Measurements from ENCODE around the gene THSD4. TPM values are rescaled to one million over a fixed set of nuclear protein-coding genes. Genes with fewer than 3 reads are reported as not detected.

Gene THSD4
- total and polyA plus RNA-seq, 9 of the 15 experiments (the other 6 are each of a cell fraction or from before 2014, with no cell fraction given): 0.04 TPM; not detected in 5

- TF ChIP-seq, protein P1, sequence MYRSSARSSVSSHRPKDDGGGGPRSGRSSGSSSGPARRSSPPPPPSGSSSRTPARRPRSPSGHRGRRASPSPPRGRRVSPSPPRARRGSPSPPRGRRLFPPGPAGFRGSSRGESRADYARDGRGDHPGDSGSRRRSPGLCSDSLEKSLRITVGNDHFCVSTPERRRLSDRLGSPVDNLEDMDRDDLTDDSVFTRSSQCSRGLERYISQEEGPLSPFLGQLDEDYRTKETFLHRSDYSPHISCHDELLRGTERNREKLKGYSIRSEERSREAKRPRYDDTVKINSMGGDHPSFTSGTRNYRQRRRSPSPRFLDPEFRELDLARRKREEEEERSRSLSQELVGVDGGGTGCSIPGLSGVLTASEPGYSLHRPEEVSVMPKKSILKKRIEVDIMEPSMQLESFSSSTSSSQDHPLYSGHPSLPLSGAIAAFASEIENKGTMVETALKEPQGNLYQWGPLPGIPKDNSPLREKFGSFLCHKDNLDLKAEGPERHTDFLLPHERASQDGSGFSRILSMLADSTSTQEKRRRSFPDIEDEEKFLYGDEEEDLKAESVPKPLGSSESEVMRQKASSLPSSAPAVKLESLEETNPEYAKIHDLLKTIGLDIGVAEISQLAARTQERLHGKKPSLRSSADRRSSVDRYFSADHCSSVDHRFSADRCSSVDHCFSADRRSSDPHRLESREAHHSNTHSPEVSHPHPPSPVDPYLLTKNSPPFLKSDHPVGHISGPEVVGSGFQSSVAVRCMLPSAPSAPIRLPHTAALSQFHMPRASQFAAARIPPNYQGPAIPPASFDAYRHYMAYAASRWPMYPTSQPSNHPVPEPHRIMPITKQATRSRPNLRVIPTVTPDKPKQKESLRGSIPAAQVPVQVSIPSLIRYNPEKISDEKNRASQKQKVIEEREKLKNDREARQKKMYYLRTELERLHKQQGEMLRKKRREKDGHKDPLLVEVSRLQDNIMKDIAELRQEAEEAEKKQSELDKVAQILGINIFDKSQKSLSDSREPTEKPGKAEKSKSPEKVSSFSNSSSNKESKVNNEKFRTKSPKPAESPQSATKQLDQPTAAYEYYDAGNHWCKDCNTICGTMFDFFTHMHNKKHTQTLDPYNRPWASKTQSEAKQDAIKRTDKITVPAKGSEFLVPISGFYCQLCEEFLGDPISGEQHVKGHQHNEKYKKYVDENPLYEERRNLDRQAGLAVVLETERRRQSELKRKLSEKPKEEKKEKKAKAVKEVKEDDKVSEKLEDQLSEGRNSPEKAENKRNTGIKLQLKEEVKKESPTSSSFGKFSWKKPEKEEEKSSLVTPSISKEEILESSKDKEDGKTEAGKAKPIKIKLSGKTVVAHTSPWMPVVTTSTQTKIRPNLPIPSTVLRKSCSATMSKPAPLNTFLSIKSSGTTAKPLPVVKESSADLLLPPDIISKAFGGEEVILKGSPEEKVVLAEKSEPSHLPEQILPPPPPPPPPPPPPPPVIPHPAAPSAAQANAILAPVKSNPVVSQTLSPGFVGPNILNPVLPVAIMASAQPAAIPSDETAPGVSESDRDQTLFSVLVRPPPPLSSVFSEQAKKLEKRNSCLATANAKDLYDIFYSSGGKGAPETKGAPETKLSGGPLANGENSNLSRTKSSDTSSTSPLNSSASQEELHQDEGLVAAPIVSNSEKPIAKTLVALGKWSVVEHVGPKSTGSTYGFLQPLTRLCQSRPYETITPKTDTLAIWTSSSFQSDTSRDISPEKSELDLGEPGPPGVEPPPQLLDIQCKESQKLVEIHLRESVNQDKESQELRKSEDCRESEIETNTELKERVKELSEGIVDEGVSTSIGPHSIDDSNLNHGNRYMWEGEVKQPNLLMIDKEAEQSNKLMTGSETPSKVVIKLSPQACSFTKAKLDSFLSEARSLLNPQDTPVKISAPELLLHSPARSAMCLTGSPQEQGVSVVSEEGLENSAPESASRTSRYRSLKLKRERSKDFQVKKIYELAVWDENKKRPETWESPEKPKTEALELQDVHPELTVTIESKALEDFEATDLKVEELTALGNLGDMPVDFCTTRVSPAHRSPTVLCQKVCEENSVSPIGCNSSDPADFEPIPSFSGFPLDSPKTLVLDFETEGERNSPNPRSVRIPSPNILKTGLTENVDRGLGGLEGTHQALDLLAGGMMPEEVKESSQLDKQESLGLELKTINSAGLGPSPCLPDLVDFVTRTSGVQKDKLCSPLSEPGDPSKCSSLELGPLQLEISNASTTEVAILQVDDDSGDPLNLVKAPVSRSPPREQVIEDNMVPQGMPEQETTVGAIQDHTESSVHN (IDR thresholded peaks at IDR 0.05; ENCODE audit: borderline replicate concordance in 1 of 2, low read depth in 1 of 2): no peak
- peak; percentile 41; the same call in 1 of the 2 replicates for TF ChIP-seq TEAD4 (IDR thresholded peaks at IDR 0.05; ENCODE audit: low read length)
- TF ChIP-seq TEAD4 (CRISPR knock-in tag; IDR thresholded peaks at IDR 0.05; ENCODE audit: borderline replicate concordance): no peak
- no peak for TF ChIP-seq PRPF4 (IDR thresholded peaks at IDR 0.05; ENCODE audit: insufficient read depth, low read depth, low read length, poor library complexity, severe bottlenecking)
- TF ChIP-seq NR0B1 (IDR thresholded peaks at IDR 0.05; ENCODE audit: partially characterized antibody): no peak
- peak; percentile 55; the same call in 1 of the 2 replicates for TF ChIP-seq ZNF766 (CRISPR knock-in tag; conservative IDR thresholded peaks at IDR 0.05)
- TF ChIP-seq, protein P2, sequence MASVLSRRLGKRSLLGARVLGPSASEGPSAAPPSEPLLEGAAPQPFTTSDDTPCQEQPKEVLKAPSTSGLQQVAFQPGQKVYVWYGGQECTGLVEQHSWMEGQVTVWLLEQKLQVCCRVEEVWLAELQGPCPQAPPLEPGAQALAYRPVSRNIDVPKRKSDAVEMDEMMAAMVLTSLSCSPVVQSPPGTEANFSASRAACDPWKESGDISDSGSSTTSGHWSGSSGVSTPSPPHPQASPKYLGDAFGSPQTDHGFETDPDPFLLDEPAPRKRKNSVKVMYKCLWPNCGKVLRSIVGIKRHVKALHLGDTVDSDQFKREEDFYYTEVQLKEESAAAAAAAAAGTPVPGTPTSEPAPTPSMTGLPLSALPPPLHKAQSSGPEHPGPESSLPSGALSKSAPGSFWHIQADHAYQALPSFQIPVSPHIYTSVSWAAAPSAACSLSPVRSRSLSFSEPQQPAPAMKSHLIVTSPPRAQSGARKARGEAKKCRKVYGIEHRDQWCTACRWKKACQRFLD (CRISPR knock-in tag; IDR thresholded peaks at IDR 0.05): no peak
- no peak for TF ChIP-seq E2F3 (CRISPR knock-in tag; IDR thresholded peaks at IDR 0.05)
- no peak for TF ChIP-seq NR1H2 (CRISPR knock-in tag; IDR thresholded peaks at IDR 0.05)
- no peak for TF ChIP-seq KLF10 (CRISPR knock-in tag; IDR thresholded peaks at IDR 0.05)
- TF ChIP-seq, protein P3, sequence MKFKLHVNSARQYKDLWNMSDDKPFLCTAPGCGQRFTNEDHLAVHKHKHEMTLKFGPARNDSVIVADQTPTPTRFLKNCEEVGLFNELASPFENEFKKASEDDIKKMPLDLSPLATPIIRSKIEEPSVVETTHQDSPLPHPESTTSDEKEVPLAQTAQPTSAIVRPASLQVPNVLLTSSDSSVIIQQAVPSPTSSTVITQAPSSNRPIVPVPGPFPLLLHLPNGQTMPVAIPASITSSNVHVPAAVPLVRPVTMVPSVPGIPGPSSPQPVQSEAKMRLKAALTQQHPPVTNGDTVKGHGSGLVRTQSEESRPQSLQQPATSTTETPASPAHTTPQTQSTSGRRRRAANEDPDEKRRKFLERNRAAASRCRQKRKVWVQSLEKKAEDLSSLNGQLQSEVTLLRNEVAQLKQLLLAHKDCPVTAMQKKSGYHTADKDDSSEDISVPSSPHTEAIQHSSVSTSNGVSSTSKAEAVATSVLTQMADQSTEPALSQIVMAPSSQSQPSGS (CRISPR knock-in tag; IDR thresholded peaks at IDR 0.05): no peak
- no peak for TF ChIP-seq SMAD4 (CRISPR knock-in tag; conservative IDR thresholded peaks at IDR 0.05)
Observed at GRCh38 chr15:71239592-71240364, 124.5 kb downstream of the THSD4 start (continued).
